ENCODE results near the gene RAP1A. TPM values are rescaled to one million over a fixed set of nuclear protein-coding genes. Genes with fewer than 3 reads are reported as not detected.

Gene RAP1A
- polyA plus RNA-seq, 1 experiment, result 78.1 TPM

DNA sequence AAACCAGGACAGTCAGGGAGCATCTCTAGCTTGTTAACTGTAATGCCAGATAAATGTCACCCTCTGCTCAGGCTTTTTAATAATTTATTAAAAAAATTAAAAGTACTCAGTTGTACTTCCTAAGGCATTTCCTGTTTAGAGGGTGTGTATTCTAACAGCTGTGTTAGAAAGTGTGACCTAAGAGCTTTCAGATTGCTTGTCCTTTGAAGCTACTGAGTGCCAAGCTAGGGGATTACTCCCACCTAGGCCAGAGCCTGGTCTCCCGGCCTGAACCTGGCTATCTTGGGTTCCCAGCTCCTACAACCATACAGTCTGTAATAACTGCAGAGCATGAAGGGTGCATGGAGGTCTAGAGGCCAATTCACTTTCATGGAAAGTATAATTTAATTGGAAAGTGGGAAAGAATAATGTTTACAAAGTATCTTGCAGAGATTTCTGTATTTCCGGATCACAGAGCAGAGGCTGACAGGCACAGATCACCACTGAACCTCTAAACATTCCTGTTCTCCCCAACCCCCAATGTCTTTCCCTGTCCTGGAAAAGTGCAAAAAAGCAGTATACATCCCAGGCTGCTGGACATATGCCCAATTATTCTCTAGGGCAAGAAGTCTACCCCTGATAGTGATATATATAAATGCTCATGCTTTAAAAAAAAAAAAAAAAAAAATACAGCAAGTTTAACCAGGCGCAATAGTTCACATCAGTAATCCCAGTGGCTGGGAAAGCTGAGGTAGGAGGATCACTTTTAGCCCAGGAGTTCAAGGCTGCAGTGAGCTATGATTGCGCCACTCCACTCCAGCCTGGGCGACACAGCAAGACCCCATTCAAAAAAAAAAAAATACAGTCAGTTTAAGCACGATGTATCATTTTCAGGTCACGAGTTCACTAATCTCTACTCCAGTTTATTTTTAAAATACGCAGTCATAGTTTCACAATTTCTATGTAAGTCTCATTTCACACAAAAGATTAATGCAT lies 36.7 kb upstream of the RAP1A start:
- H3K27ac ChIP-seq (ENCODE audit: low read depth, low read length), result no peak overlapping the region
- ChIA-PET POLR2A (interaction anchor here (0.7 to 1.1 kb wide), 2 partner anchors 10 to 72 kb away, joined by 5 to 7 read pairs; no protein-coding TSS in a partner anchor), CTCF (interaction anchor here (0.6 to 2.7 kb wide), 4 partner anchors 10 to 1375 kb away, joined by 3 to 12 read pairs (median 4); no protein-coding TSS in a partner anchor)
- no peak overlapping the region for H3K4me3 ChIP-seq (ENCODE audit: low read depth, low read length)
- DNase-seq (ENCODE audit: low read depth, low spot score), result no peak
- H3K27me3 ChIP-seq (ENCODE audit: control insufficient read depth, insufficient read depth, low read length), result no peaks in the 10 kb centered on the region
- TF ChIP-seq, protein P1, sequence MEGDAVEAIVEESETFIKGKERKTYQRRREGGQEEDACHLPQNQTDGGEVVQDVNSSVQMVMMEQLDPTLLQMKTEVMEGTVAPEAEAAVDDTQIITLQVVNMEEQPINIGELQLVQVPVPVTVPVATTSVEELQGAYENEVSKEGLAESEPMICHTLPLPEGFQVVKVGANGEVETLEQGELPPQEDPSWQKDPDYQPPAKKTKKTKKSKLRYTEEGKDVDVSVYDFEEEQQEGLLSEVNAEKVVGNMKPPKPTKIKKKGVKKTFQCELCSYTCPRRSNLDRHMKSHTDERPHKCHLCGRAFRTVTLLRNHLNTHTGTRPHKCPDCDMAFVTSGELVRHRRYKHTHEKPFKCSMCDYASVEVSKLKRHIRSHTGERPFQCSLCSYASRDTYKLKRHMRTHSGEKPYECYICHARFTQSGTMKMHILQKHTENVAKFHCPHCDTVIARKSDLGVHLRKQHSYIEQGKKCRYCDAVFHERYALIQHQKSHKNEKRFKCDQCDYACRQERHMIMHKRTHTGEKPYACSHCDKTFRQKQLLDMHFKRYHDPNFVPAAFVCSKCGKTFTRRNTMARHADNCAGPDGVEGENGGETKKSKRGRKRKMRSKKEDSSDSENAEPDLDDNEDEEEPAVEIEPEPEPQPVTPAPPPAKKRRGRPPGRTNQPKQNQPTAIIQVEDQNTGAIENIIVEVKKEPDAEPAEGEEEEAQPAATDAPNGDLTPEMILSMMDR (IDR thresholded peaks at IDR 0.05; ENCODE audit: low read depth, low read length), result no peak
- H3K9me3 ChIP-seq (ENCODE audit: control insufficient read depth, insufficient read depth, low read length), result no peaks in the 10 kb centered on the region

DNA sequence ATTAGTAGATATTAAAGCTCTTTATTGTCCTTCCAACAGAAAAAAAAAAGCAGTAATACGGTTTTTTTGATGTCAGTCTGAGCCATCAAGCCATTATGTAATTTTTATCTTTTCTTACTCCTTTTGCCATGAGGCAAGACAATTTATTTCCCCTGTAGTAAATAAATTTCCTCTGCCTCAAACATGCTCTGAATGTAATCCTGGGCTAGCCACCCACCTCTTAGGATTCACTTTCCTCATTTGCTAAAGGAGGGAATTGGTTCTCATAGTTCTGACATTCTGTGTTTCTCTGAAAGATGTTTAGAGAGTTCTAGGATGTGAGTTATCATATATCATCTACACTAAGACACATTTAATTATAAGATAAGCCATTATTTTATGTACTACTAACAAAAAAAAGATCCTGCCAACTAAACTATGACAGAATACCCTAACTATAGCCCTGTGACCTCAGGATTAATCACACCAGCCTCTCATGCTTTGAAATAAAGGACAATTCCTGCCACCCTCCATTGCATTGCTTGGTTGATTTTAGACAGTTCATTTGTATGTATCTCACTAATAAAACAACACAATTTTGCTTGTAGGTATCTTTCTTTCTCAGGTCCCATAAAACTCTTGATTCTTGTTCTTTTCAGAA lies 34.0 kb upstream of the RAP1A start:
- Histone ChIP-seq H3K27me3 (ENCODE audit: control insufficient read depth, insufficient read depth, low read length) (no peaks in the 10 kb centered on the region), H3K4me3 (ENCODE audit: low read depth, low read length) (no peak overlapping the region), H3K9me3 (ENCODE audit: control insufficient read depth, insufficient read depth, low read length) (no peaks in the 10 kb centered on the region), H3K27ac (ENCODE audit: low read depth, low read length) (no peak overlapping the region)
- ChIA-PET POLR2A (no interaction called here), CTCF (interaction anchor here (0.6 kb wide), 1 partner anchor 1127 kb away, joined by 4 read pairs; no protein-coding TSS in a partner anchor)
- no peak for DNase-seq (ENCODE audit: low read depth, low spot score)
- TF ChIP-seq, protein P1 (IDR thresholded peaks at IDR 0.05; ENCODE audit: low read depth, low read length), result no peak

DNA sequence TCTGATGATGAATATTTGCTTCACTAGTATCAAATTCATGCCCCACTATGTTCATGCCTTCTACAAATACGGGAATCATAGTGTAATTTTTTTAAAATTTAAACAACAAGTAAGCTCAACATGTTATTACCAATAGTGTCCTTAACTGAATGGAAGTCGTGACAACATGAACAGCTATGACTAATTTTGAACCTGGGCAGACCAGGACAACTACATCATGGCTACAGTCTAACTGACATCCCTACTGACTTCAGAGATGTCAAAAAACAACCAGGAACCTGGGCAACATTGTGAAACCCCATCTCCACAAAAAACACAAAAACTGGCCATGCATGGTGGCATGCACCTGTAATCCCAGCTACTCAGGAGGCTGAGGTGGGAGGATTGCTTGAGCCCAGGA lies 33.5 kb upstream of the RAP1A start:
- Histone ChIP-seq H3K9me3 (ENCODE audit: control insufficient read depth, insufficient read depth, low read length) (no peaks in the 10 kb centered on the region), H3K27ac (ENCODE audit: low read depth, low read length) (no peak overlapping the region), H3K27me3 (ENCODE audit: control insufficient read depth, insufficient read depth, low read length) (no peaks in the 10 kb centered on the region), H3K4me3 (ENCODE audit: low read depth, low read length) (no peak overlapping the region)
- TF ChIP-seq, protein P1 (IDR thresholded peaks at IDR 0.05; ENCODE audit: low read depth, low read length), result no peak
- no peak for DNase-seq (ENCODE audit: low read depth, low spot score)
- ChIA-PET POLR2A (no interaction called here), CTCF (interaction anchor here (0.6 kb wide), 1 partner anchor 1127 kb away, joined by 4 read pairs; no protein-coding TSS in a partner anchor)

DNA sequence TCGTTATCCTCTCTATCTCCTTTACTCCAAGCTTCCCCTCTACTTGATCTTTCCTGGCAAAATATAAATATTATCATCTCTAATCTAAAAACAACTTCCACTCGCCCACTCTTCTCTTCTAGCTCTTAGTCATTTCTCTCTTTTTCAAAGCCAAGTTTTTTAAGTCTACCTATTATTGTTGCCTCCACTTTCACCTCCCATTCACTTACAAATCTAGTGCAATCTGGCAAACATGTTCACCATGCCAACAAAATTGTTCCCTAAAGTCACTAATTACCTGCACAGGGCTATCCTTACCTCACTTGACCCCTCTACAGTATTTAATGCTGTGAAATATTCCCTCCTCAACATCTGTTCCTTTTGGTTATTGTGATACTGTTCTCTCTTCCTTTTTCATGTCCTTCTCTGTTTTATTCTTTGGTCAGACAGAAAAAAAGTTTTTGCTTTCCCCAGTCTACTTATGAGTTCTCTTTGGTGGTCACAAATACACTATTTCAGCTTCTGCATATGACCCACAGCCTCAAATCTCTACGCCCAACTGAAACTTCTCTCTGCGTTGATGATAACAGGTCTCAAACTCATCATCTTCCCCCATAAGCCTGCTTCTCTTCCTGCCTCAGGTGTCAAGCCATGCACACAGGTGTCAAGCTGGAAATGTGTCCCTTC lies 31.9 kb upstream of the RAP1A start:
- TF ChIP-seq, protein P1 (IDR thresholded peaks at IDR 0.05; ENCODE audit: low read depth, low read length), result no peak
- DNase-seq (ENCODE audit: low read depth, low spot score), result no peak
- Histone ChIP-seq H3K27me3 (ENCODE audit: control insufficient read depth, insufficient read depth, low read length) (no peaks in the 10 kb centered on the region), H3K4me3 (ENCODE audit: low read depth, low read length) (no peak overlapping the region), H3K27ac (ENCODE audit: low read depth, low read length) (no peak overlapping the region), H3K9me3 (ENCODE audit: control insufficient read depth, insufficient read depth, low read length) (no peaks in the 10 kb centered on the region)
- ChIA-PET CTCF (no interaction called here), POLR2A (no interaction called here)
